Breast epithelium (tissue), 3 donors: ENCODE results near the gene DDX4.

Source experiments
- CTCF ChIP-seq, 3 donors: fragments of 450-650 bp; IDR thresholded peaks; one replicate each; pipeline ENCODE4 v1.5.1; 2016 to 2017; ENCODE audit warnings: antibody characterized with exemption in 3 of 3, mild to moderate bottlenecking in 3 of 3, moderate library complexity in 3 of 3
- POLR2A ChIP-seq: fragments of 450-650 bp; IDR thresholded peaks from one replicate; pipeline ENCODE4 v1.6.1; 2016; ENCODE audit warnings: antibody characterized with exemption, mild to moderate bottlenecking, moderate library complexity

GRCh38 chr5:55758231-55758630 lies 20.4 kb downstream of the DDX4 start:
- TF ChIP-seq CTCF (IDR thresholded peaks at IDR 0.05), result no peak
- no peak for TF ChIP-seq POLR2A
